GM18499 (cell line): ENCODE data around the gene GUCY2F.

Experiments used
- ATAC-seq: cut with Tn5 transposase; IDR thresholded peaks from one replicate; pipeline ENCODE4 v1.9.1; 2021; ENCODE audit warnings: moderate number of reproducible peaks; ENCODE audit not compliant: insufficient read depth, unreplicated experiment

GUCY2F gene

DNA sequence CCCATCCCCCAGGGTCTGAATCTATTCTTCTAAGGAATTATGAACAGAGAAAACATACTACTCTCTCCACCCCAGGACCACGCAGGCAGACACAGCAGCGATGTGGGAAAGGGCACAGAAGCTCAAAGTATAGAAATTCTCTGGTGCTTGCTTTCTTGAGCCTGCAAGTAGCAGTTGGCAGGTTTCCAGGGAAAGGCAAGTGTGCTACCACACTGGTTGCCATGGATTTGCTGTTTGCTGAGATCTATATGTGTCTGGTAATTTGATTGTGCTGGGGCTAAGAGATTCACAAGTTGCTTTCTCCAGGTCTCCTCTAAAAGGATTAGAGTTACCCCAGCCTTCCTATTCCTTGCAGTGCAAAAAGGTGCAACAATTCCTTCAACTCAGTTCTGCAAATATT, 83.1 kb downstream of the GUCY2F start:
- no peak for ATAC-seq

DNA sequence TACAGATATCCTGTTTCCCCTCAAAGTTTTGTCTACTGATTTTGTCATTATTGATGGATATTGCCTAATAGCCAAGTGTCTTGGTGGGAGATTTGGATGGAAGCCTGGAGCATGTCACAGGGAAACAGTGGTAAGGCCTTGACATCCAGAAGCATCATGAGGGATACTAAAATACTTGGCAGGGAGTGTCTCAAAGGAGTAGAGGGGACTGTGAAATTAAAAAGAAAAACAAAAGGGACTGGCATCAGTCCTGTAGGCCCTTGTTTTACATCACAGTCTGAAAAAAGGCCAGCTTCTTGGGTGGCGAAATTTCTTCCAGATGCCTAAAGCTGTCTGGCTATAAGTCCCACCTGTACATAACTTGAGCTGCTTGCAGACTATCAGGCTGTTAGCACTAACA, 83.8 kb downstream of the GUCY2F start:
- ATAC-seq: no peak

DNA sequence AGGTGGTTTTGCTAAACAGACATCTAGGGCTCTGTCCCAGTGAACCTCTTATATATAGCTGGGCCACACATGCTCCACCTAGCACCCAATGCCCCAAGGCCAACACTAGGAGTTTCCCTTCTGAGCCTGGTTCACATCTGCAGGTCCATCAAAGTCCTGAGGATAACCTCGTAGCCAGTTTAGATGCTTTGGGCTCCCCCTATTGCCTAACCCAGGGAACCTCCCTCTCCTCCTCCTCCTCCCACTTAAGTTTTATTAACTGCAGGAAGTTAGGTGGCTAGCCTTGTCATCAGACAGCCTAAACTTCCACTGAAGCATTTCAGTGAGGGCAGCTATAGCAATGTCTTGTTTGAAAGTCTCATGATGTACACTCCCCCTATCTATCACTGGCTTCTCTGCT, 88.0 kb downstream of the GUCY2F start:
- no peak for ATAC-seq

DNA sequence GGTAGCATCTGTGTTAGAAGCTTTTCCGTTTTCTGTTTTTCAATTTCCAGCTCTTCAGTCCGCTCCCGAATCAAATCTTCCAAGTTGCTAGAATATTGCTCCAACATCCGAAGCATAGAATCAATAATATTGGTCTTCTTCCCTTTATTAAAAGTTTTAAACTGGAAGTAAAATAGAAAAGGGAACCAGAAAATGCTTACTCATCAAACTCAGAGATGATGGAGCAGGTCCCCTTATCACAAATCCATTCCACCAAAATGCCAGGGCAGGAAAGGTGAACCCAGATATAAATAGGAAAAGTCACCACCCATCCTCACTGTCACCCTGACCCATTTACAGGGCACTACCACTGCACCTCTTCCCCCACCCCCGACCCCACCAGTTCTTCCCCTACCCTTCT, 89.0 kb downstream of the GUCY2F start:
- ATAC-seq: no peak

DNA sequence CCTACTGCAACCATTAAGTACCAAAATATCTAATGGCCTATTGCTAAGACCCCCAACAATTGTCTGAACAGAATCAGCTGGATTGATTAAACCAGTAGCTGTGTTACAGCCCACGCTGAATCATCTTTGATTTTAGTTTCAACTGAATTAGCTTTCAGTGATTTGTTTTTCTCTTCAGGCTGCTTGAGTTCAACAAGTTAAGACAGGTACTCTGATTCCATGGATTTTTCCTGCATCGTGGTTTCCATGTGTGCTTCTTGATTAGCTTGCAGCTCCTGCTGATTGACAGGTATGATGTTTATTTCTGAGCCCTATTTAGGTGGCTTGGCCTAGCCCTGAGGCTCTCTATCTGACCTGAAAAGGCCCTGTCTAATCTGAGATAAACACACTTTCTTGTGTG, 91.3 kb downstream of the GUCY2F start:
- no peak for ATAC-seq

DNA sequence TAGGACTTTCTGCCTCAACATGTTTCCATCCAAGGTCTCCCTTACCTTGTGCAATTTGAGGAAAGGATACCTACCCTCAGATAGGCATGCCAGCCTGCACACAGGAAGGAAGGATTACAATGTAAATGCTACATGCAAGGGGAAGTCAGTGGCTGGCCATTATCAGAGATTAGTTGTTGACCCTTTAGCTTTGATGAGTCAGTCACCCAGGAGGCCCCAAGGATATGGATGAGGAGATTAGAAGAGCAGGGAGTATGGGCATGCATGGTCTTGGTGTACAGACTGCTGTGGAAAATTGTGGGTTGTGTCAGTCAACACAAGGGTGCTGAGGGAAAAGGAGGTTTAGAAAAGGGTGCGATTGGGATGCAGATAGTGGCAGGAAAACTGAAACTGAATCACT, 92.0 kb downstream of the GUCY2F start:
- ATAC-seq: no peak

DNA sequence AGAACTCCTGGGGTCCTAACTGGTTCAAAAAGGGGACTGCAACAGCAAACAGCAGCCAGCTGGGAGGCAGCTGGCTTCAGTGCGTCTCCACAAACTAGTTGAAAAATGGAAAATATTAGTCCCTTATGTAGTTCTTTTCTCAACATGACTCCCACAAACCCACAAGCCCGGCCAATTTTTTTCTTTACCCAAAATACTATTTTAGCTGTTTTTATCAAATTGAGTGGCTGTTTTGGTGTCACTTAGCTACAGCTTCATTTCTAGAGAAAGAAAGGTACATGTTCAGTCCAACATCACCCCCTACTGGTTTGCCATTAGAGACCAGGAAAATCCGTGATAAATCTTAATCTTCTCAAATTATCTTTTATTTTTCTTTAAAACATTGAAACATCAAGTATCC, 97.2 kb downstream of the GUCY2F start:
- no peak for ATAC-seq

DNA sequence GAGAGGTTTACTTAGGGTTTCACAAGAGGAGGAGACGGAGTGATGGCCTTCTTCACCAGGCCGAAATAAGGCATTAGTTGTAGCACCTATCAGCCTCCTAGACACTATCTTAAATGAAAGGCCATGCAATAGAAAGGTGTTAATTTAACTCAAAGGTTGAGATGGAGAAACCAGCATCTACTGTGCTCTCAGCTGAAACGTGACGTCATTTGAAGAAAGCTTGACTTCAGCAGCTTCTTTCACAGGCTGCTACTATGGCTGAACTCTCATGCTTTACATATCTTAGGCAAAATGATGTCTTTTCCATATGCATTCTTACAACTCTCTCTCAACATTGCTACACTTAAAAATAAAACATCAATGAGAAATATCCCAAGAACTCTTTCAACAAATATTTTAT, 99.6 kb downstream of the GUCY2F start:
- ATAC-seq: no peak

DNA sequence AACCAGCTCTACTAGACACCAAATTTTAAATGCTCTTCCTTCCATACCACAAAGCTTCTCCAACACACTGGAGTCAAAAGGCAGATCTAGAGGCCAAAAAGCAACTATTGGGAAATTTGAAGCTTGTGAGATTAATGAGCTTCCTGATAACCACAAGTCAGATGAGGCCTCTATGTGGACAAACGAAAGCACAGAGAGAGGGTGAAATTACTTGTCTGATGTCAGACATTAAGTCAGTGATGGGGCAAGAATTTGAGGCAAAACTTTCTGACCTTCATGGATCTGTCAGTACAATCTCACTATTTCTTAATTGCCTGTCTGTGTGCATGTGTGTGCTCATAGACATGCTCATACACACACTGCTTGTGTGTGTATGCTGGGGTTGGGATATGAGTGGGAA, 103.6 kb downstream of the GUCY2F start:
- no peak for ATAC-seq

DNA sequence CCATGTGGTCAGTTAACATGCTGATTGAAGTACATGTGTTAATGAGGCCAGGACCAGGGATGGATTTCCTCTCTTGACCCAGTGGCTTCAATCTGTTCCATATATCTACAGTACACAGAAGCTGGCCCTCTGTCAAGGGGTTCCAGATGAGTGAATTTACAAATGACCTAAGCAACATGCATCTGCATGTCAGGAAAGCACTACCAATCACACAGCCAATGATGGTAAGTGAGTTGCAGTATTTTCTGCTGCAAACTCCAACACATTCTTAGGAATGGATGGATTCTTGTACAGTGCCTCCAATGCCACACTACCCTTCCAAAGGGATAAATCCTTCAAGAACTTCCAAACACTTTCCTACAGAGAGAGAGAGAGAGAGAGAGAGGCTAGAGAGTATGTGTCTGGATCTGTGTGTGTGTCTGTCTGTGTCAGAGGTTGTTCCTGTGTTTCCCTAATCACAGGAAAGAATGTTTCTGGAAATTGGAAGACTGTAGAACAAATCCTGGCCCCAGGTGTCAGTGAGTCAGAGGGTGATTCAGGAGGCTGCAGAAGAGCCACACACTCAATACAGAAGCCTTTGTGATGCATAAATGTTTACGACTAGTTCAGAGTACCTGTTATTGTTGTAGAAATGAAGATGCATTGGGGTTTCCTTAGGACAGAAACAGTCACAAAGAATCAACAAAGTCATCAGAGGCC, 107.5 kb downstream of the GUCY2F start:
- no peak for ATAC-seq

DNA sequence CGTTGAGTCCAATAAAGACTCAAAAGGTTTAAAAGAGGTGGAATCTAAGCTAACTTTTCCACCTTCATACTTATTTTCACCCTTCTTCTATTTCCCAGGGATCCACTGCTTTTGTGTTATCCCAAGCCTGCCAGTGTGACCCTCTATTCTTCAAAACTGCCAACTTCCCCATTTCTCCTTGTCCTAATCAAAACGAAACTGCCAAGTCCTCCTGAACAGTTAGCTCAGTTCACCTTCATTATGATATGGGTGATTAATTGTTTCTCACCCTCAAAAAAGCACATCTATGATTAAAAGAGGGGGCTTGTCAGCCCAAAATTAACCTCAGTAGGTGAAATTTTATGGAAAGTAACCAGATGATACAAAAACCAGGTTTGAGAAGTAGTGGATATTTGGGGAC, 108.4 kb downstream of the GUCY2F start:
- no peak for ATAC-seq

DNA sequence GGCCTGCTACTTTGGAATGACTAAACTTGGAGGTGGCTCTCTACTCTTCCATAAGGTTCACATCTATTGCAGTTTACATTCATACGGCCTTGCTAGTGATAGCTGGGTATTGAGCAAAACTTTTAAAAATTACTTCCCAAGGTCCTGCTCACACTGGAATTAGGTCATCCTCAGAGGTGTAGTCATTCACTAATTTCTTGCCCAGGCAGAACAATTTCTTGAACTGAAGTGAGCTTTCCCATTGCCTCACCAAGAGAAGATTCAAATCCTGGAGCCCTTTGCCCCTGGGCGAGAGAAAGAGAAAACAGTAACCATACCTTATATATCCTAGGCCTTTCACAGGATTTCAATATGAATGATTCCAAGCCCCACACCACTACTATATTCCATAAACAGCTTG, 109.2 kb downstream of the GUCY2F start:
- ATAC-seq: no peak

DNA sequence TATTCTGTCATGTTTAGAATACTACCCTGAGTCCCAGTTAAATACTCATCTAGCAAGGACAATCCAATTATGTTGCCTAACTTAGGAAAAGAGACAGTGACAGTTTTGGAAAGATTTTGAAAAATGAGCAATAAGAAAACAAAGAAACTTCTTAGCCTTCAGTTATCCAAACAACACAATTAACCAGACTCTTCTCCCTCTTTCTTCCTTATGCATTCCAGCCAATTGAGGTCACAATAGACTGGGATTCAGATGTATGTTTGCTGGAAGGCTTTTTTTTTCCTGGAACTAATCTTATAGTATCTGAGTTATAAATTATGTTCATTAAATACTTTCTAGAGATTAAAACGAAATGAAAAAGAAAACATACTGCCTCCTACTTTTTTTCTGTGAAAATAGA, 109.6 kb downstream of the GUCY2F start:
- ATAC-seq: no peak

DNA sequence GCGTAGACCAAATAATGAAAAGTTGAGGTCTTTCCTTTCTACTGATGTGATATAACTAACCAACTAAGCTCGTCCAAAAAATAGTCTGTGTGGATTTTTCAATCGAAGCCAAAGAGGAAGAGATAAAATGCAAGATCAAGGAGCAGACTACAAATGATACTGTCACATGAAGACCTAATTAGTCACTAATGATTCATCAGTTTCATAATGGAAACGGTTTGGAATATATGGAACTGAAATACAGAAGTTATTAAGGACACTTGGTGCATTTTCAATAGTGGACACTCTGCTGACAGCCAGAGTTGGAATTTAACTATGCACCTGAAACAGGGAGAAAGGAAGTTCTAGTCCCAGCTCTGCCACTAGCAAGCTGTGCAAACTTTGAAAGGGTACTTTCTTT, 119.8 kb downstream of the GUCY2F start:
- ATAC-seq: no peak

DNA sequence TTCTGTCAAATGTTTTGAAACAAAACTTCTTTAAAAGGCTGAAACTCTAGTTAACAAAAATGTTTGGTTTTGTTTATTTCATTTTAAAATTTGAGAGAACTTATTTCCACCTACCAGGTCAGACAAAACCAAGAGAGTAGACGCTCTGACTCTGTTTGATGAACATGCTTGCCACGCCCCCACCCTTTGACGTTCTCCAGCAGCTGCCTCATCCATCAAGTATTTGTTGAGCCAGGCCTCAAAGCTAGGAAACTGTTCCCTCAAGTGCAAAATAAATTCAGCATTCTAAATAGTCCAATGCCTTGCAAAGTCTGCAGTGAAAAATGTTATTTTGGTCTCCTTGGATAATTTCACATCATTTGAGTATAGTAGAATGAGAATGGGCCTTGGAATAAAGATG, 121.6 kb downstream of the GUCY2F start:
- no peak for ATAC-seq

DNA sequence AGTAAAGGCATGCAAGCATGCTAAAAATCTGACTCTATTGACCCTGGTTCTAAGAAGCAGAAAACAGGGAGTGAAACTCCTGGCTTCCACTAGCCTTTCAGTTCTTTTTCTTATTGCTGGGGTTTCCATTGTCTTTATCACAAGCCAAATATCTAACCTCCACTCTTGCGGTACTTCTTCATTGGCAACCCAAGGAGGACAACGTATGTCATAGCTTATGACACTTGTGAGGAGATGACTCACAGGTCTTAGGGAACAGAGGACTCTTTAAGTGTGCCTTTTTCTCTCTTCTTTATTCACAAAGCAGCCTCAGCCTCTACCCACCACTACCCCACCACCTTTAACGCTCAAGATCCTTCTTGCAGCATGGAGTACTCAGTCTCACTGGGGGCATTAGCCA, 124.2 kb downstream of the GUCY2F start:
- no peak for ATAC-seq

DNA sequence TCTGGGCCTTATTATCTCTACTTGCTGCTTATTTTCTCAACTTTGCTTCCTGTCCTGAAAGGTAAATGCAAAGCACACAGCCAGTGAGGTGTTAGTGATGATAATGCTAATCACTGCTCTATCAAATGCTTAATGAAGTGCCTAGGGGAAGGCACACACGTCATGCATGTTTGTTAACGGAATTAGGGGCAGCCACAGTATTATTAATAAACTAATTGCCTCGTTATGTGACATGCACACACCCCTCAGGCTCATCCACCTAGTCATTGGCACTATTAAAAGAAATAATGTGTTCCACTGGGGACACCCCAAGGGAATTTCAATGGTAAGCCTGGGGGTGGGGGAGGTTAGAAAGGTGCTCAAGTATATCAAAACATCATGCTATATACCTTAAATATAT, 125.2 kb downstream of the GUCY2F start:
- no peak for ATAC-seq

DNA sequence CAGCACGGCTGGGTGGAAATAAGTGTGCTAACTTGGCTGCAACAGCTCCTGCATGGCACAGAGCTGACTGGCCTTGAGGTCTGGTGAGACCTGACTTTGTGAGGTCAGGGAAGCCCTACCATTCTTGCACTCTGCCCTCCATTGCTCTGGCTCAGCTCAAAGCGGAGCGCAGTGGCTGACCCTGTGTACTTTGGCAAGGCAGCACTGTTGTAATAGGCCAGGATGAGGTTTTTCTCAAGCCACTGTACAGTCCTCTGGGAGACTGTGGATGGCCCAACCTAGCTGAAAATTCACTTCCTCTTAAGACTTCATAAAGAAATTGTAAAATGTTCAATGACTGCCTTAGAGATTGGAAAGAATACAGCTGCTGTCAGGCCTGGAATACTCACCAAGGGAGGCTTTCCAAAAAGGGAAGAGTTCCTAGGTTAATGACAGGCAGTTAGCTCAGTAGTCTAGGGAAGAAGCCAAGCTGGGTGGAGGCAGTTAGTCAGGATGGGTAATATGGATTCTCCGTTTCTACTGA, 129.8 kb downstream of the GUCY2F start:
- ATAC-seq: no peak

DNA sequence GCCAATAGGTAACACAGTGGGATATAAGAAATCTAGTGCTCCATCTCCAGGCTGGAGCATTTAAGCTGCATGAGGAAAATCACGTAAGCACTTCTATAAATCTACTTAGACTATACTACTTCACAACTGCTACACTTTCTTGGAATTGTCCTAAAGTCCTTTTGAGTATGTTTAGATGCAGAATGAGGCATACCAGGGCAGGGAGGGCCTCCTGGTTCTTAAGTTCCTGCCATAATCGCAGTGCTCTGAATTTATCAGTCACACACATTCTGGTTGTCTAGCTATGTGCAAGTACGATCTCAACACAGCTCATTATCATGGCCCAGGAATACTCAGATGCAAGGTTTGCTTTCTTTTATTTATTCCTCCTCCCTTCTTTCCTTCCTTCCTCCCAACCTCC, 130.3 kb downstream of the GUCY2F start:
- no peak for ATAC-seq

DNA sequence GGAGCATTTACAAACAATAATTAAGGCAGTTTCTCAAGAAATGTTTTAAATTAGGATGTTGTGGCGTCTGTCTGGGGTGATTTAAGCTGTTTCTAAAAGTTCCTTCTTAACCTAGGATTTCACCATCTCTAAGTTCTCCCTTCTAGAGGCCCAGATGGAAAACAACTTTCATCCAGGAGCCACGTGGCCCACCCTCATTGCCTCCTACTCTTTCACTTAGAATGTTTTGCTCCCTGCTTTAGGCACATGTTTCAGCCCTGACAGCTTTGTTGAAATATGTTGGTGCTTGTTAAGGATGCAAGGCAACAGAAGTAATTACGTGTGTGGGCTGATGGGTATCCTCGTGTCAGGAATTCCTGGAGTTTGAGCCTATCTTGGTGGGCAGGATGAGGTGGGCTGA, 131.3 kb downstream of the GUCY2F start:
- ATAC-seq: no peak

DNA sequence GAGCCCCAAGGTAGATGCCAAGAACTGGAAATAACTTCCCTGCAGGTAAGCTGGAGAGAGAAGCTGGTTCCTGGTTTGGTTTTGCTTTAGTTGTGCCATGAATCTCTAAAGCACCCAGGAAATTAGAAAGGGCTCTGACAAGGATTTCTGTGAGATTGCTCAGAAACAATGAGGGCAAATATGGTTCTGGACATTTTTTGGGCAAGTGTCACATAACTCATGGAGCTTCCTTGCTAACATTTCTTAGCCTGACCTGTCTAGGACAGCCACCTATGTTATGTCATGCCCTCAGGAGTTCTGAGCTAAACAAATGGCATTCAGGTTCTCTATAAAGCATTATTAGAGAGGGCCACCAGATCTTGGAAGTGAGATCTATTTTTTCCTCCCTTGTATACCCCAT, 131.8 kb downstream of the GUCY2F start:
- no peak for ATAC-seq

DNA sequence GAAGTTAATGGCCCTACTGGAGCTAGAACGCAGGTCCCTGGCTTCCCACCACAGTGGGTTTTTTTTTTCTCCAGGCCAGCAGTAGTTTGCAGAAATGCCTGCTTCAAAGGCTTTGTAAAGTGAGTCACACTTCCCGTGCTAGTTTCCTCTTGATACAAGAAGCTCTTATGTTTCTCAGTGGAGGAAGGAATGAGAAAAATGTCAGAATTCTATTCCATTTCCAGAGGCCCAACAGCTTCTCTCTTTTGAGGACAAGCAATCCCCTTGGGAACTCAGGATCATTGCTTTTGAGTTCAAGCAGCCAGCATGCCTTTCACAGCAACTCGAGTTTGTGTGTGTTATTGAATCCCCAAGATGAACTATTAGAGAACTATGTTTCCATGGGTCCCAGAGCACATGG, 134.3 kb downstream of the GUCY2F start:
- no peak for ATAC-seq

DNA sequence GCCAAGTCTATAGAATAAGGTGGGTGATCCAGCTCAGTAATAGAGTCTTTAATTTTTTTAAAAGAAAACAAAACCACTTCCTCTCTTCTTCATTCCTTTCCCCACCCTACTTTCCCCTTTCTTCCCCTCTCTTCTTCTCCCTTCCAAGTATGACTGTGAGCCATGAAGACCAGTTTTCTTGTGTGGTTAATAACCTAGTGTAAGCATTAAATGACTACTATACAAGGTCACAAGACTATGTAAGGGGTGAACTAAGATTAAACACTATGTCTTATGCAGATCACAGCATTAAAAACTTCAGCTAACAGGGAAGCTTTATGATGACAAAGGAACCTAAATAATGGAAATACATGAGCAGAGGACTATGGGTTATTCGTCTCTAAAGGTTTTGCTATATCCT, 135.4 kb downstream of the GUCY2F start:
- no peak for ATAC-seq
